ENCODE data around the gene CEBPZ. TPM values are rescaled to one million over a fixed set of nuclear protein-coding genes. Genes with fewer than 3 reads are reported as not detected.

The CEBPZ gene, protein sequence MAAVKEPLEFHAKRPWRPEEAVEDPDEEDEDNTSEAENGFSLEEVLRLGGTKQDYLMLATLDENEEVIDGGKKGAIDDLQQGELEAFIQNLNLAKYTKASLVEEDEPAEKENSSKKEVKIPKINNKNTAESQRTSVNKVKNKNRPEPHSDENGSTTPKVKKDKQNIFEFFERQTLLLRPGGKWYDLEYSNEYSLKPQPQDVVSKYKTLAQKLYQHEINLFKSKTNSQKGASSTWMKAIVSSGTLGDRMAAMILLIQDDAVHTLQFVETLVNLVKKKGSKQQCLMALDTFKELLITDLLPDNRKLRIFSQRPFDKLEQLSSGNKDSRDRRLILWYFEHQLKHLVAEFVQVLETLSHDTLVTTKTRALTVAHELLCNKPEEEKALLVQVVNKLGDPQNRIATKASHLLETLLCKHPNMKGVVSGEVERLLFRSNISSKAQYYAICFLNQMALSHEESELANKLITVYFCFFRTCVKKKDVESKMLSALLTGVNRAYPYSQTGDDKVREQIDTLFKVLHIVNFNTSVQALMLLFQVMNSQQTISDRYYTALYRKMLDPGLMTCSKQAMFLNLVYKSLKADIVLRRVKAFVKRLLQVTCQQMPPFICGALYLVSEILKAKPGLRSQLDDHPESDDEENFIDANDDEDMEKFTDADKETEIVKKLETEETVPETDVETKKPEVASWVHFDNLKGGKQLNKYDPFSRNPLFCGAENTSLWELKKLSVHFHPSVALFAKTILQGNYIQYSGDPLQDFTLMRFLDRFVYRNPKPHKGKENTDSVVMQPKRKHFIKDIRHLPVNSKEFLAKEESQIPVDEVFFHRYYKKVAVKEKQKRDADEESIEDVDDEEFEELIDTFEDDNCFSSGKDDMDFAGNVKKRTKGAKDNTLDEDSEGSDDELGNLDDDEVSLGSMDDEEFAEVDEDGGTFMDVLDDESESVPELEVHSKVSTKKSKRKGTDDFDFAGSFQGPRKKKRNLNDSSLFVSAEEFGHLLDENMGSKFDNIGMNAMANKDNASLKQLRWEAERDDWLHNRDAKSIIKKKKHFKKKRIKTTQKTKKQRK
- total RNA-seq, result 100 to 1,000 TPM in 1 of 2 experiments, 10 to 100 TPM in 1; 81.8 to 107 TPM

DNA sequence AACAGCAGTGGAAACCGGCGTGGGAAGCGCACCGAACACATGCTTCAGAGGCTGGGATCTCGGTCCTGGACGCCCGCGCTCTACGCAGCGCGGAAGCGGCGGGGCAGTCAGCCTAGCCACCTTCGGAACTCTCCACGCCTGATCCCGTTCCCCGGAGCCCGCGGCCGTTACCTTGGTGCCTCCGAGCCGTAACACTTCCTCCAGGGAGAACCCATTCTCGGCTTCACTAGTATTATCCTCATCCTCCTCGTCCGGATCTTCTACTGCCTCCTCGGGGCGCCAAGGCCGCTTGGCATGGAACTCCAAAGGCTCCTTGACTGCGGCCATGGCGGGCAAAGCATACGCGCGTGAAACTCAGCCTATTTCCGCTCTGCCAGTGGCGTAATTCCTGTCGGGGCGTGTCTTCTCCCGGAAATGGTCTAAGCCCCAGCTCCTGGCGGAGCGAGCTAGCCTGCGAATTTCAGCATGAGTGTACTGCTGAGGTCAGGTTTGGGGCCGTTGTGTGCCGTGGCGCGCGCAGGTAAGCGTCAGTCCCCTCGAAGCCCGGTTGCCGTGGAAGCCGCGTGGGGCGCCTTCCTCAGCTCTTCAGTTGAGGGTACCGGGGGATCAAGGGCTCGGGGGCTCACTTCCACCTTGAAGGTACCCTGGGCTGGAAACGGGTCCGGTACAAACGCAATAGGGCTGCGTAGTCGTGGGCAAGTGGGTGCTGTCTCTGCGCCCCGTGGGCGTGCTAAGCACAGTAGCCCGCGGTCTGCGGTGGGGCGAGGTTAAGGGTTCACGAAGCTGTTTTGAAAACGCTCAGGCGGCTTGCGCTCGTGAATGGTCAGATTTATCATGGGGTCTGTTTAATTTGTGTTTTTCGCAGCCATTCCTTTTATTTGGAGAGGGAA, at the start of gene CEBPZ, which contains the start of gene NDUFAF7:
Gene CEBPZ, minus strand, starts transcription at position 356 of the 890 bp plus-strand sequence. Its CDS starts 29 bp downstream, at position 327.
Gene NDUFAF7, plus strand, starts transcription at position 418 of the 890 bp plus-strand sequence. Its CDS starts 48 bp downstream, at position 466.
- Mint-ChIP-seq H3K36me3 (ENCODE audit: low read depth) (peaks cover 36% of the 10 kb centered on the region), H3K9me3 (ENCODE audit: low read depth) (no peaks in the 10 kb centered on the region), H3K27ac (no peak within 1 kb of the TSS), H3K4me1 (peaks cover 39% of the 10 kb centered on the region), H3K27me3 (no peaks in the 10 kb centered on the region), H3K4me3 (no peak within 1 kb of the TSS)
- ATAC-seq (peak; percentile 96), DNase-seq (peak; percentile 95)
- intact Hi-C loops (cut with DNase I, micrococcal nuclease), result loop anchor here (1.0 to 5.0 kb wide), 13 partner anchors 12 to 441 kb away; partner anchors contain the start of genes CEBPZOS (in 2 of the 2), GPATCH11 (in 2 of the 2), HEATR5B (in 2 of the 2) and CDC42EP3 (in 1 of the 2)
- ChIA-PET POLR2A (interaction anchor here (0.6 to 2.0 kb wide), 8 partner anchors 12 to 1100 kb away, joined by 3 to 13 read pairs (median 5); no protein-coding TSS in a partner anchor), CTCF (interaction anchor here (0.6 to 1.4 kb wide), 6 partner anchors 11 to 646 kb away, joined by 3 to 5 read pairs (median 4); no protein-coding TSS in a partner anchor)

GRCh38 chr2:37276291-37276690, 44.9 kb upstream of the CEBPZ start:
- Mint-ChIP-seq H3K27ac (no peak overlapping the region), H3K36me3 (ENCODE audit: low read depth) (peaks cover 6% of the 10 kb centered on the region), H3K9me3 (ENCODE audit: low read depth) (no peaks in the 10 kb centered on the region), H3K4me3 (no peak overlapping the region), H3K27me3 (no peaks in the 10 kb centered on the region), H3K4me1 (no peaks in the 10 kb centered on the region)
- CTCF ChIA-PET, result no interaction called here
- DNase-seq, result no peak
- POLR2A ChIA-PET, result no interaction called here
- intact Hi-C loops (cut with DNase I, micrococcal nuclease), result no loop called here
- no peak for ATAC-seq

GRCh38 chr2:37274359-37274965, 43.1 kb upstream of the CEBPZ start:
- Mint-ChIP-seq H3K4me1 (no peaks in the 10 kb centered on the region), H3K4me3 (no peak overlapping the region), H3K27me3 (no peaks in the 10 kb centered on the region), H3K9me3 (ENCODE audit: low read depth) (no peaks in the 10 kb centered on the region), H3K27ac (no peak overlapping the region), H3K36me3 (ENCODE audit: low read depth) (peaks cover 6% of the 10 kb centered on the region)
- POLR2A ChIA-PET, result no interaction called here
- ATAC-seq (no peak), DNase-seq (no peak)
- intact Hi-C loops (cut with DNase I, micrococcal nuclease), result no loop called here
- CTCF ChIA-PET, result no interaction called here

GRCh38 chr2:37271376-37272067, 40.1 kb upstream of the CEBPZ start:
- Mint-ChIP-seq H3K9me3 (ENCODE audit: low read depth) (no peaks in the 10 kb centered on the region), H3K27me3 (no peaks in the 10 kb centered on the region), H3K36me3 (ENCODE audit: low read depth) (peaks cover 22% of the 10 kb centered on the region), H3K4me3 (no peak overlapping the region), H3K4me1 (peaks cover 3% of the 10 kb centered on the region), H3K27ac (no peak overlapping the region)
- POLR2A ChIA-PET, result no interaction called here
- intact Hi-C loops (cut with DNase I, micrococcal nuclease), result no loop called here
- no peak for DNase-seq
- no peak for ATAC-seq
- CTCF ChIA-PET, result interaction anchor here (0.7 to 2.2 kb wide), 3 partner anchors 17 to 1597 kb away, joined by 4 to 5 read pairs (median 5); no protein-coding TSS in a partner anchor

DNA sequence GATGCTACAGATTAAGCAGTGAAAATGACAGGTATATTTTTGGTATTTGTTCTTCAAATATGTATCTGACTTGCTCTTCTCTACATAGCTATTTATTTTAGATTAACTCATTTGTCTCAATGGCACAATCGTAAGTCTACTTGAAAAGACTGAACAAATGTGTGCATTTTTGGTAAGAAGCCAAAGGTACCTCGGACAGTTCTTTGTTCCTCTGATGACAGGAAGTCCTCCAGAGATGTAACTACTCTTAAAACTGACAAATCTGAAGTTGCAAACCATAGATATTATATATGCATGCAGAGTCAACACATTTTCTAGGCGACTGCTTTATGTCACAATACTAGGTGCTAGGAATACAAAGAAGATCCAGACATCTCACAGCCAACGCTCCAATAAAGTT, 36.7 kb upstream of the CEBPZ start:
- ChIA-PET CTCF (interaction anchor here (1.2 kb wide), 1 partner anchor 16 kb away, joined by 3 read pairs; no protein-coding TSS in a partner anchor), POLR2A (no interaction called here)
- intact Hi-C loops (cut with DNase I, micrococcal nuclease), result no loop called here
- ATAC-seq (no peak), DNase-seq (no peak)
- H3K27me3 Mint-ChIP-seq, result no peaks in the 10 kb centered on the region
- no peak overlapping the region for H3K27ac Mint-ChIP-seq
- no peak overlapping the region for H3K4me3 Mint-ChIP-seq
- peaks cover 3% of the 10 kb centered on the region for H3K4me1 Mint-ChIP-seq
- peaks cover 29% of the 10 kb centered on the region for H3K36me3 Mint-ChIP-seq (ENCODE audit: low read depth)
- no peaks in the 10 kb centered on the region for H3K9me3 Mint-ChIP-seq (ENCODE audit: low read depth)

DNA sequence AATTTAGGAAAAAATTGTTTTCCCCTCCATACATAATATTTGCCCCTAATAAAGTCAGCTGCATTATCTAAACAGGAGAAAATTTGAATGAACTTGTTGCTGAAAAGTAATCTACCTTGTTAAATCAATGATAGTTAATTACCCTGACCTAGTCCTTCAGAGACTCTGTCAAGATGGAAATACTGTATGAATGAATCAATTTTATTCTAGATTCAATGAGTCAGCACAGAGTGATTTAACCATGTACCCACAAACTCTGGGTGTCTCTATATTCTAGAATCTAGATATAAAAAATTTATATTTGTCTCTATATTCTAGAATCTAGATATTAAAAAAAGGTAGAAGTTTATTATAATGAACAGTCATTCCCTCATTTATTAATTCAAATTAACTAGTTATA, 36.3 kb upstream of the CEBPZ start:
- H3K36me3 Mint-ChIP-seq (ENCODE audit: low read depth), result peaks cover 29% of the 10 kb centered on the region
- no peak for ATAC-seq
- intact Hi-C loops (cut with DNase I, micrococcal nuclease), result no loop called here
- POLR2A ChIA-PET, result no interaction called here
- H3K9me3 Mint-ChIP-seq (ENCODE audit: low read depth), result no peaks in the 10 kb centered on the region
- CTCF ChIA-PET, result interaction anchor here (0.8 to 1.2 kb wide), 2 partner anchors 15 to 130 kb away, joined by 3 to 4 read pairs; no protein-coding TSS in a partner anchor
- peaks cover 3% of the 10 kb centered on the region for H3K4me1 Mint-ChIP-seq
- no peak overlapping the region for H3K27ac Mint-ChIP-seq
- H3K4me3 Mint-ChIP-seq, result no peak overlapping the region
- DNase-seq, result no peak
- no peaks in the 10 kb centered on the region for H3K27me3 Mint-ChIP-seq

- Mint-ChIP-seq H3K4me1 (peaks cover 3% of the 10 kb centered on the region), H3K9me3 (ENCODE audit: low read depth) (no peaks in the 10 kb centered on the region), H3K36me3 (ENCODE audit: low read depth) (peaks cover 22% of the 10 kb centered on the region), H3K4me3 (no peak overlapping the region), H3K27me3 (no peaks in the 10 kb centered on the region), H3K27ac (no peak overlapping the region)
- intact Hi-C loops (cut with DNase I, micrococcal nuclease), result no loop called here
- ATAC-seq (no peak), DNase-seq (no peak)
- ChIA-PET CTCF (interaction anchor here (1.1 kb wide), 1 partner anchor 43 kb away, joined by 3 read pairs; no protein-coding TSS in a partner anchor), POLR2A (no interaction called here)
Observed at GRCh38 chr2:37263839-37264238, 32.4 kb upstream of the CEBPZ start.

DNA sequence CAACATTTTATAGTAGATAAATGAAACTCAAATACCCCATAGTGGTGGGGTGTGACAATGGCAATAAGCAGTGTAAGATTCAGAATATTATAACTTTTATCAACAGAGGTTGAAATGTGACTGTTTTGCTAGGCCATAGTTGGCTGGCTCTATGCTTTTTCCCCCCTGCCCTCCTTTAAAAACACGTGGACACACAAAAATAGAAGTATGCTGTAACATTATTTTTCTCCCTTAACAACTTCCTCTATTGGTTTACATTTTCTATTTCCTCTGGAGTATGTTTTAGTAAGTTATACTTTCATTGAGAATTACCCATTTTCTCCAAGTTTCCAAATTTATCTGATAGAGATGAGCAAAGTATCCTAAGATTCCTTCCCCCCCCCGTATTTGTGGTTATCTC, 31.1 kb upstream of the CEBPZ start:
- Mint-ChIP-seq H3K9me3 (ENCODE audit: low read depth) (no peaks in the 10 kb centered on the region), H3K27me3 (no peaks in the 10 kb centered on the region), H3K4me3 (no peak overlapping the region), H3K36me3 (ENCODE audit: low read depth) (peaks cover 13% of the 10 kb centered on the region), H3K27ac (no peak overlapping the region), H3K4me1 (peaks cover 1% of the 10 kb centered on the region)
- ATAC-seq (no peak), DNase-seq (no peak)
- POLR2A ChIA-PET, result no interaction called here
- intact Hi-C loops (cut with DNase I, micrococcal nuclease), result loop anchor here in 1 of 2 experiments (1.0 kb wide), 1 partner anchor 176 kb away; no protein-coding TSS in a partner anchor
- CTCF ChIA-PET, result interaction anchor here (1.0 kb wide), 1 partner anchor 25 kb away, joined by 3 read pairs; no protein-coding TSS in a partner anchor

- DNase-seq, result no peak
- ChIA-PET CTCF (interaction anchor here (0.7 kb wide), 1 partner anchor 298 kb away, joined by 4 read pairs; no protein-coding TSS in a partner anchor), POLR2A (no interaction called here)
- peaks cover 2% of the 10 kb centered on the region for H3K4me1 Mint-ChIP-seq
- intact Hi-C loops (cut with DNase I, micrococcal nuclease), result loop anchor here in 1 of 2 experiments (10.0 kb wide), 1 partner anchor 466 kb away; no protein-coding TSS in a partner anchor
- H3K9me3 Mint-ChIP-seq (ENCODE audit: low read depth), result no peaks in the 10 kb centered on the region
- H3K27ac Mint-ChIP-seq, result no peak overlapping the region
- ATAC-seq, result no peak
- no peak overlapping the region for H3K4me3 Mint-ChIP-seq
- no peaks in the 10 kb centered on the region for H3K27me3 Mint-ChIP-seq
- peaks cover 50% of the 10 kb centered on the region for H3K36me3 Mint-ChIP-seq (ENCODE audit: low read depth)
Observed at GRCh38 chr2:37250869-37251740, 19.7 kb upstream of the CEBPZ start.

All from activated CD4-positive, alpha-beta T cell treated with anti-CD3 and anti-CD28 coated beads for 36 hours (primary cell).